ENCODE data around the gene IDH3G.
"Not testable (repeated sequence)": the region's sequence is repeated elsewhere in the genome, so short reads cannot be mapped to it uniquely, and the experiment has no call there.

IDH3G gene

GRCh38 chrX:153746991-153747390, 47.2 kb downstream of the IDH3G start:
- not testable (repeated sequence) for FAIRE-seq

- no peak for FAIRE-seq
These were observed 47.8 kb downstream of the IDH3G start for GRCh38 chrX:153746359-153746758.

- not testable (repeated sequence) for FAIRE-seq
These were observed 49.1 kb downstream of the IDH3G start for GRCh38 chrX:153745067-153745433.

- FAIRE-seq = no peak
These were observed 49.7 kb downstream of the IDH3G start for GRCh38 chrX:153744210-153745066.

GRCh38 chrX:153743468-153744209, 50.5 kb downstream of the IDH3G start:
- not testable (repeated sequence) for FAIRE-seq

GRCh38 chrX:153742796-153743467, 51.2 kb downstream of the IDH3G start:
- FAIRE-seq = not testable (repeated sequence)

- not testable (repeated sequence) for FAIRE-seq
These were observed 52.1 kb downstream of the IDH3G start for GRCh38 chrX:153742111-153742510.

- FAIRE-seq = no peak
These were observed 52.7 kb downstream of the IDH3G start for GRCh38 chrX:153741446-153741845.

- FAIRE-seq = no peak
These were observed 53.4 kb downstream of the IDH3G start for GRCh38 chrX:153740631-153741222.

GRCh38 chrX:153739754-153740486, 54.3 kb downstream of the IDH3G start:
- no peak for FAIRE-seq

- no peak for FAIRE-seq
These were observed 56.0 kb downstream of the IDH3G start for GRCh38 chrX:153738056-153738605.

- no peak for FAIRE-seq
These were observed 57.2 kb downstream of the IDH3G start for GRCh38 chrX:153736871-153737441.

GRCh38 chrX:153736071-153736820, 57.9 kb downstream of the IDH3G start:
- no peak for FAIRE-seq

Data from islet of Langerhans (tissue), 1 donor.